GM15510 (cell line): ENCODE results near the gene AHDC1.

Source experiments
- POLR2A ChIP-seq: IDR thresholded peaks from 3 replicates; pipeline ENCODE4 v1.6.1; 2011; ENCODE audit warnings: borderline replicate concordance; ENCODE audit not compliant: insufficient read length; ENCODE audit errors: extremely low read depth

The AHDC1 gene

GRCh38 chr1:27621051-27621920 lies 17.3 kb upstream of the AHDC1 start:
- TF ChIP-seq POLR2A: no peak

GRCh38 chr1:27618341-27619082 lies 14.6 kb upstream of the AHDC1 start:
- no peak for TF ChIP-seq POLR2A

GRCh38 chr1:27617420-27617819 lies 13.5 kb upstream of the AHDC1 start:
- no peak for TF ChIP-seq POLR2A

- TF ChIP-seq POLR2A: no peak
These were observed 12.5 kb upstream of the AHDC1 start for GRCh38 chr1:27616441-27616840.

- TF ChIP-seq POLR2A: no peak
These were observed 11.6 kb upstream of the AHDC1 start for GRCh38 chr1:27615346-27616192.

GRCh38 chr1:27614625-27615344 lies 10.8 kb upstream of the AHDC1 start:
- no peak for TF ChIP-seq POLR2A

GRCh38 chr1:27614043-27614624 lies 10.2 kb upstream of the AHDC1 start:
- no peak for TF ChIP-seq POLR2A

- no peak for TF ChIP-seq POLR2A
These were observed 8.8 kb upstream of the AHDC1 start for GRCh38 chr1:27612718-27613117.

- no peak for TF ChIP-seq POLR2A
These were observed 7.5 kb upstream of the AHDC1 start for GRCh38 chr1:27611450-27611849.

GRCh38 chr1:27609618-27610240 lies 5.8 kb upstream of the AHDC1 start:
- TF ChIP-seq POLR2A: no peak

GRCh38 chr1:27609210-27609555 lies 5.2 kb upstream of the AHDC1 start:
- TF ChIP-seq POLR2A: no peak

GRCh38 chr1:27607239-27607804 lies 3.4 kb upstream of the AHDC1 start:
- TF ChIP-seq POLR2A: no peak

- TF ChIP-seq POLR2A: no peak
These were observed 2.8 kb upstream of the AHDC1 start for GRCh38 chr1:27606708-27607238.

GRCh38 chr1:27605796-27606707 lies 2.1 kb upstream of the AHDC1 start:
- no peak for TF ChIP-seq POLR2A
